Neural cell (in vitro differentiated cells): ENCODE data around the gene NELL2. TPM values are rescaled to one million over a fixed set of nuclear protein-coding genes. Genes with fewer than 3 reads are reported as not detected.

Experiments used
- H2AFZ ChIP-seq: fragments of 200-600, 300-800 bp; sonication (generic), shearing (Covaris generic); 2 replicates; pipeline ENCODE4 v1.6.0; 2014; ENCODE audit warnings: low read depth, mild to moderate bottlenecking, antibody characterized with exemption, low read length, moderate library complexity
- H3F3A ChIP-seq: fragments of 200-600 bp; shearing (Covaris generic); 2 replicates; pipeline ENCODE4 v1.6.1; 2016; ENCODE audit warnings: mild to moderate bottlenecking, moderate library complexity, mixed read lengths, antibody characterized with exemption, low read length; ENCODE audit not compliant: insufficient read depth, poor library complexity, severe bottlenecking
- H3K27ac ChIP-seq: fragments of 200-600, 300-800 bp; sonication (generic), shearing (Covaris generic); 2 replicates; pipeline ENCODE4 v1.5.1; 2014; ENCODE audit warnings: mild to moderate bottlenecking, low read length, moderate library complexity
- H3K27me3 ChIP-seq: fragments of 300-800, 200-600 bp; sonication (generic), shearing (Covaris generic); 2 replicates; pipeline ENCODE4 v1.6.0; 2014; ENCODE audit warnings: mild to moderate bottlenecking, low read depth, low read length, moderate library complexity; ENCODE audit not compliant: insufficient read depth
- H3K36me3 ChIP-seq: fragments of 300-800, 200-600 bp; sonication (generic), shearing (Covaris generic); 2 replicates; pipeline ENCODE4 v1.5.1; 2014; ENCODE audit warnings: mild to moderate bottlenecking, antibody characterized with exemption, low read length, moderate library complexity; ENCODE audit not compliant: insufficient read depth
- H3K4me2 ChIP-seq: fragments of 300-800, 200-600 bp; sonication (generic), shearing (Covaris generic); 2 replicates; pipeline ENCODE4 v1.6.0; 2014; ENCODE audit warnings: mild to moderate bottlenecking, low read length
- H3K4me3 ChIP-seq: fragments of 300-800, 200-600 bp; sonication (generic), shearing (Covaris generic); 2 replicates; pipeline ENCODE4 v1.5.1; 2014; ENCODE audit warnings: mild to moderate bottlenecking, low read length, moderate library complexity
- H3K79me2 ChIP-seq: fragments of 200-600 bp; shearing (Covaris generic); replicated peaks from 2 replicates; pipeline ENCODE4 v1.6.0; 2014; ENCODE audit warnings: mild to moderate bottlenecking, low read length, moderate library complexity; ENCODE audit not compliant: insufficient read depth
- H3K9ac ChIP-seq: fragments of 300-800, 200-600 bp; sonication (generic), shearing (Covaris generic); 2 replicates; pipeline ENCODE4 v1.6.1; 2016; ENCODE audit warnings: mild to moderate bottlenecking, low read length, mixed read lengths
- H3K9me2 ChIP-seq: fragments of 200-600 bp; shearing (Covaris generic); 2 replicates; pipeline ENCODE4 v1.6.1; 2016; ENCODE audit warnings: mild to moderate bottlenecking, low read length, mixed read lengths; ENCODE audit not compliant: insufficient read depth
- H3K9me3 ChIP-seq: fragments of 200-600, 300-800 bp; sonication (generic), shearing (Covaris generic); 2 replicates; pipeline ENCODE4 v1.6.1; 2016; ENCODE audit warnings: mild to moderate bottlenecking, mixed run types, low read length, moderate library complexity, mixed read lengths
- H4K20me1 ChIP-seq: fragments of 200-600 bp; shearing (Covaris generic); 2 replicates; pipeline ENCODE4 v1.6.1; 2016; ENCODE audit warnings: mild to moderate bottlenecking, mixed run types; ENCODE audit not compliant: insufficient read depth
- CTCF ChIP-seq: fragments of 450-650 bp; IDR thresholded peaks from 2 replicates; pipeline ENCODE4 v1.5.1; 2014; ENCODE audit warnings: antibody characterized with exemption, mild to moderate bottlenecking, moderate library complexity; ENCODE audit not compliant: poor library complexity, severe bottlenecking
- EP300 ChIP-seq: fragments of 450-650 bp; conservative IDR thresholded peaks from 2 replicates; pipeline ENCODE4 v1.6.1; 2014; ENCODE audit warnings: antibody characterized with exemption, mild to moderate bottlenecking, moderate library complexity; ENCODE audit not compliant: poor library complexity, severe bottlenecking
- EZH2 ChIP-seq: fragments of 200-600, 300-800 bp; shearing (Covaris generic), sonication (generic); IDR thresholded peaks from 2 replicates; pipeline ENCODE4 v1.6.1; 2014; ENCODE audit warnings: antibody characterized with exemption, low read length, borderline replicate concordance, mild to moderate bottlenecking; ENCODE audit not compliant: insufficient read depth, poor library complexity, severe bottlenecking
- MXI1 ChIP-seq: fragments of 450-650 bp; conservative IDR thresholded peaks from 2 replicates; pipeline ENCODE4 v1.6.1; 2014; ENCODE audit warnings: antibody characterized with exemption, mild to moderate bottlenecking; ENCODE audit not compliant: poor library complexity, severe bottlenecking
- POLR2AphosphoS5 ChIP-seq: IDR thresholded peaks from 2 replicates; pipeline ENCODE4 v1.6.1; 2012
- RAD21 ChIP-seq: fragments of 450-650 bp; conservative IDR thresholded peaks from 2 replicates; pipeline ENCODE4 v1.6.1; 2014; ENCODE audit warnings: antibody characterized with exemption, mild to moderate bottlenecking, moderate library complexity
- REST ChIP-seq: IDR thresholded peaks from 2 replicates; pipeline ENCODE4 v1.6.1; 2012; ENCODE audit warnings: borderline replicate concordance
- SMC3 ChIP-seq: fragments of 450-650 bp; conservative IDR thresholded peaks from 2 replicates; pipeline ENCODE4 v1.6.1; 2014; ENCODE audit warnings: antibody characterized with exemption, mild to moderate bottlenecking, moderate library complexity; ENCODE audit not compliant: poor library complexity
- TAF1 ChIP-seq: IDR thresholded peaks from 2 replicates; pipeline ENCODE4 v1.6.1; 2012; ENCODE audit warnings: low read depth
- polyA plus RNA-seq: library from polyadenylated mRNA; depleted of rRNA; stranded (reverse); fragments of >200 nt; gene quantifications from 2 replicates; pipeline ENCODE4 v1.2.3, GENCODE V29; 2014

NELL2 gene
- polyA plus RNA-seq, 1 donor from 2014 or later: 41.8 TPM

- no peaks in the 10 kb centered on the region for H4K20me1 ChIP-seq
- H3K9me3 ChIP-seq: no peaks in the 10 kb centered on the region
- no peak overlapping the region for H3K4me3 ChIP-seq
- H3K27me3 ChIP-seq: no peaks in the 10 kb centered on the region
- H3K27ac ChIP-seq: no peak overlapping the region
- no peak overlapping the region for H3K9ac ChIP-seq
- H2AFZ ChIP-seq: no peak overlapping the region
- H3K79me2 ChIP-seq: no peaks in the 10 kb centered on the region
- no peaks in the 10 kb centered on the region for H3K9me2 ChIP-seq
- TF ChIP-seq CTCF (no peak), MXI1 (no peak), SMC3 (no peak), POLR2AphosphoS5 (no peak), EP300 (no peak), REST (no peak), RAD21 (no peak), EZH2 (no peak), TAF1 (no peak)
- no peaks in the 10 kb centered on the region for H3F3A ChIP-seq
- H3K4me2 ChIP-seq: no peak overlapping the region
- H3K36me3 ChIP-seq: no peaks in the 10 kb centered on the region
These were observed 158.5 kb downstream of the NELL2 start for GRCh38 chr12:44717612-44718011.

GRCh38 chr12:44716711-44717110 is 159.4 kb downstream of the NELL2 start:
- H3K4me3 ChIP-seq: no peak overlapping the region
- no peaks in the 10 kb centered on the region for H4K20me1 ChIP-seq
- no peak overlapping the region for H3K27ac ChIP-seq
- no peak overlapping the region for H3K4me2 ChIP-seq
- H3F3A ChIP-seq: no peaks in the 10 kb centered on the region
- H3K27me3 ChIP-seq: no peaks in the 10 kb centered on the region
- H3K9ac ChIP-seq: no peak overlapping the region
- no peaks in the 10 kb centered on the region for H3K36me3 ChIP-seq
- no peak for TF ChIP-seq EZH2
- H3K9me3 ChIP-seq: no peaks in the 10 kb centered on the region
- H3K79me2 ChIP-seq: no peaks in the 10 kb centered on the region
- no peaks in the 10 kb centered on the region for H3K9me2 ChIP-seq
- no peak overlapping the region for H2AFZ ChIP-seq

DNA sequence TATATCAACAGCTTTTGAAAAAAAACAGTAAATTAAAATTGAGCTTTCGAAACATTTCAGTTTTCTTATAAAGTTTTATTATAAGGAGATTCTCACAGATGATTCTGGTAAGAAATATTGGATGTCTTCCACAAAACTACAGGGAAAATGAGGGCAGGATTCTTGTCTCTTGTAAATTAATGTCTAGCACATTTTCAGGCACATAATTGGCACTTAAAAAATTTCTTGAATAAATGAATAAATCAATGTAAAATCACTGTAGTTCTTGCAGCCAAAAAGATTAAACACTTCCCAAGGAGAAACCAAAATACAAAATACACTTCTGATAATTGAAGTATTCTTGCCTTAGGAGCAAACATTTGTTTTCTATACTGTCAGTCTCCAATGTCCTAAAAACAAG is 164.4 kb downstream of the NELL2 start:
- Histone ChIP-seq H4K20me1 (no peaks in the 10 kb centered on the region), H3K9me3 (no peaks in the 10 kb centered on the region)

More for the DNA sequence above, 164.4 kb downstream of the NELL2 start:
- Histone ChIP-seq H3K27ac (no peak overlapping the region), H3K4me3 (no peak overlapping the region), H3K27me3 (no peaks in the 10 kb centered on the region), H2AFZ (no peak overlapping the region), H3K4me2 (no peak overlapping the region), H3F3A (no peaks in the 10 kb centered on the region), H3K9ac (no peak overlapping the region), H3K9me2 (no peaks in the 10 kb centered on the region), H3K79me2 (no peaks in the 10 kb centered on the region), H3K36me3 (no peaks in the 10 kb centered on the region)
- TF ChIP-seq MXI1 (no peak), REST (no peak), POLR2AphosphoS5 (no peak), EZH2 (no peak), CTCF (no peak), RAD21 (no peak), EP300 (no peak), SMC3 (no peak), TAF1 (no peak)
